HepG2 (cell line): ENCODE results near the gene ERMARD. TPM values are rescaled to one million over a fixed set of nuclear protein-coding genes. Genes with fewer than 3 reads are reported as not detected.

Experiments
- ARID2 ChIP-seq: sonication (generic); formaldehyde crosslinking; IDR thresholded peaks from 2 replicates; pipeline ENCODE4 v1.8.1; 2022; ENCODE audit warnings: mild to moderate bottlenecking, missing genetic modification reagents, borderline replicate concordance
- ARID3A ChIP-seq: IDR thresholded peaks from 2 replicates; pipeline ENCODE4 v1.6.1; 2012; ENCODE audit warnings: low read depth, low read length, improper control_type of control experiment
- HNF1A ChIP-seq, 2 experiments: sonication (generic) in 1 of 2; formaldehyde crosslinking in 1 of 2; IDR thresholded peaks; 2 replicates each; pipeline versions ENCODE4 v1.4.0 to v1.6.1; 2016 to 2020; ENCODE audit warnings: borderline replicate concordance in 1 of 2, low read depth in 1 of 2, mild to moderate bottlenecking in 1 of 2, missing genetic modification reagents in 1 of 2
- IRF2 ChIP-seq: IDR thresholded peaks from 2 replicates; pipeline ENCODE4 v1.6.1; 2018; ENCODE audit warnings: missing genetic modification reagents, missing compliant biosample characterization
- KAT7 ChIP-seq: IDR thresholded peaks from 2 replicates; pipeline ENCODE4 v1.6.1; 2018; ENCODE audit warnings: borderline replicate concordance, missing compliant biosample characterization
- LRRFIP1 ChIP-seq: sonication (generic); formaldehyde crosslinking; conservative IDR thresholded peaks from 2 replicates; pipeline ENCODE4 v1.4.0; 2020; ENCODE audit warnings: missing genetic modification reagents
- MBD4 ChIP-seq: IDR thresholded peaks from 2 replicates; pipeline ENCODE4 v1.6.1; 2012; ENCODE audit warnings: low read length, inconsistent platforms, borderline replicate concordance
- MZF1 ChIP-seq: sonication (generic); formaldehyde crosslinking; IDR thresholded peaks from 2 replicates; pipeline ENCODE4 v1.8.1; 2023; ENCODE audit warnings: mild to moderate bottlenecking, missing genetic modification reagents, borderline replicate concordance
- NCOA5 ChIP-seq: sonication (generic); formaldehyde crosslinking; IDR thresholded peaks from 2 replicates; pipeline ENCODE4 v1.4.0; 2020; ENCODE audit warnings: missing genetic modification reagents
- NR1H2 ChIP-seq: sonication (generic); formaldehyde crosslinking; IDR thresholded peaks from 2 replicates; pipeline ENCODE4 v1.8.1; 2022; ENCODE audit warnings: low read depth, missing genetic modification reagents, borderline replicate concordance
- NR2C2 ChIP-seq: sonication (generic); formaldehyde crosslinking; IDR thresholded peaks from 2 replicates; pipeline ENCODE4 v1.4.0; 2020; ENCODE audit warnings: missing genetic modification reagents, mild to moderate bottlenecking, moderate library complexity, borderline replicate concordance
- POGK ChIP-seq: sonication (generic); formaldehyde crosslinking; conservative IDR thresholded peaks from 2 replicates; pipeline ENCODE4 v1.8.0; 2022; ENCODE audit warnings: mild to moderate bottlenecking, moderate library complexity, missing genetic modification reagents
- REPIN1 ChIP-seq: sonication (generic); formaldehyde crosslinking; IDR thresholded peaks from 2 replicates; pipeline ENCODE4 v1.8.0; 2022; ENCODE audit warnings: missing genetic modification reagents, low read depth, mild to moderate bottlenecking, borderline replicate concordance
- ZNF124 ChIP-seq: sonication (generic); formaldehyde crosslinking; IDR thresholded peaks from 2 replicates; pipeline ENCODE4 v1.4.0; 2020; ENCODE audit warnings: missing genetic modification reagents
- ZNF274 ChIP-seq: sonication (generic); formaldehyde crosslinking; IDR thresholded peaks from 2 replicates; pipeline ENCODE4 v1.5.1; 2020; ENCODE audit warnings: mild to moderate bottlenecking, missing genetic modification reagents
- ZNF580 ChIP-seq: IDR thresholded peaks from 2 replicates; pipeline ENCODE4 v1.6.1; 2016; ENCODE audit warnings: low read depth, borderline replicate concordance
- ZNF713 ChIP-seq: sonication (generic); formaldehyde crosslinking; IDR thresholded peaks from 2 replicates; pipeline ENCODE4 v1.4.0; 2020; ENCODE audit warnings: mild to moderate bottlenecking, missing genetic modification reagents
- polyA plus RNA-seq, 8 experiments: library from polyadenylated mRNA; depleted of rRNA in 3 of 8; stranded (reverse) in 7 of 8; unstranded in 1 of 8; fragments of >200 nt; fragmentation: Illumina TruSeq in 4 of 8; extraction: Trizol in 4 of 8; gene quantifications; 2 replicates each; pipeline versions ENCODE4 v1.2.1 to v1.2.3, GENCODE V29; 2011 to 2016; ENCODE audit warnings: low read depth in 4 of 8, missing spikeins in 1 of 8, mixed read lengths in 1 of 8; ENCODE audit not compliant: insufficient read depth in 1 of 8
- total RNA-seq, 5 experiments: library from RNA; depleted of rRNA; stranded (reverse); fragments of >200 nt; fragmentation: Illumina TruSeq; extraction: Trizol; gene quantifications; 2 replicates each; pipeline ENCODE4 v1.2.3, GENCODE V29; 2016; ENCODE audit warnings: low read depth in 1 of 5

ERMARD gene
- total and polyA plus RNA-seq, 2 of the 13 experiments (the other 11 are each of a cell fraction or from before 2014, with no cell fraction given) = 8.8 to 10.7 TPM

GRCh38 chr6:169751242-169752073 lies at the start of gene ERMARD, which contains the start of gene DYNLT2 (continued):
- TF ChIP-seq HNF1A (IDR thresholded peaks at IDR 0.05; ENCODE audit: low read depth) (no peak; the same call in 1 of the 2 replicates), HNF1A (CRISPR knock-in tag; IDR thresholded peaks at IDR 0.05; ENCODE audit: borderline replicate concordance) (peak; percentile 67; the same call in 1 of the 2 replicates), NCOA5 (no peak), NR1H2 (CRISPR knock-in tag) (peak; percentile 96; the same call in 1 of the 2 replicates), IRF2 (CRISPR knock-in tag) (peak; percentile 97), ARID2 (peak; percentile 91), ZNF274 (CRISPR knock-in tag) (peak; percentile 92), POGK (CRISPR knock-in tag) (peak; percentile 99), MZF1 (no peak), LRRFIP1 (0 out of 2 replicates have a peak, but pooled peaks have one; percentile 83), MBD4 (no peak), NR2C2 (CRISPR knock-in tag) (peak; percentile 94), ZNF124 (CRISPR knock-in tag) (peak; percentile 40; the same call in 1 of the 2 replicates), ZNF580 (CRISPR knock-in tag) (peak; percentile 90; the same call in 1 of the 2 replicates), ARID3A (peak; percentile 26; the same call in 1 of the 2 replicates), REPIN1 (CRISPR knock-in tag) (peak; percentile 93; the same call in 1 of the 2 replicates), ZNF713 (CRISPR knock-in tag) (peak; percentile 91), KAT7 (peak; percentile 98)
